NCI-H146 (cell line): ENCODE measurements around the gene KRTAP2-1.
"Not testable (repeated sequence)": the region's sequence is repeated elsewhere in the genome, so short reads cannot be mapped to it uniquely, and the experiment has no call there.

Experiments used
- DNase-seq: peaks from one replicate; lab custom pipeline; 2025; lab: John Stamatoyannopoulos, UW

Gene KRTAP2-1

DNA sequence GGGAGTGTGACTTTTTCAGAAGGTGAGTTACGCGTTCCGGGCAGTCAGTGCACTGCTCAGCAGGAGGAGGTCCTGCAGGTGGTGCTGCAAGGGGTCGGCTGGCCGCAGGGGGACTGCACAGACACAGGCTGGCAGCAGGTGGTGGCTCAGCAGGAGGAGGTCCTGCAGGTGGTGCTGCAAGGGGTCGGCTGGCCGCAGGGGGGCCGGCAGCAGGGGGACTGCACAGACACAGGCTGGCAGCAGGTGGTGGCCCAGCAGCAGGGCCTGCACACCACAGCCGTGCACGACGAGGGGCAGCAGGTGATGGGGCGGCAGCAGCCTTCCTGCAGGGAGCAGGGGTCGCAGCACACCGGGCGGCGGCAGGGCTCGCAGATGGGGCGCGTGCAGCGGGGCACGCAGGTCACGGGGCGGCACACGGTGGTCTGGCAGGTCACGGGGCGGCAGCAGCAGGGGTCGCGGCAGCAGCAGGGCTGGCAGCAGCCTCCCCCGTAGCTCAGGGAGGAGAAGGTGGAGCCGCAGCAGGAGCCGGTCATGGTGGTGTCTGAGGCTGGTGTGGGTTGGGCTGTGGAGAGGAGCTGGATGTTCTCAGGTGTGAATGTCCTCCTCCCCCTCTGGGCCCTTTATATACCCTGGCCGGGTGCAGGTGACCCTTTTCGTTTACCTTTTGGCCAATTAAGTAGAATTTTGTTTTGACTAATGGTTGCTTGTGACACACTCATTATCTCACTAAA is at the start of gene KRTAP2-1:
Gene KRTAP2-1, minus strand, starts transcription at position 582 of the 731 bp plus-strand sequence. Its CDS starts 49 bp downstream, at position 533.
- peak; percentile 47 for DNase-seq

GRCh38 chr17:41096055-41096454 is 48.9 kb upstream of the KRTAP2-1 start:
- no peak for DNase-seq

DNA sequence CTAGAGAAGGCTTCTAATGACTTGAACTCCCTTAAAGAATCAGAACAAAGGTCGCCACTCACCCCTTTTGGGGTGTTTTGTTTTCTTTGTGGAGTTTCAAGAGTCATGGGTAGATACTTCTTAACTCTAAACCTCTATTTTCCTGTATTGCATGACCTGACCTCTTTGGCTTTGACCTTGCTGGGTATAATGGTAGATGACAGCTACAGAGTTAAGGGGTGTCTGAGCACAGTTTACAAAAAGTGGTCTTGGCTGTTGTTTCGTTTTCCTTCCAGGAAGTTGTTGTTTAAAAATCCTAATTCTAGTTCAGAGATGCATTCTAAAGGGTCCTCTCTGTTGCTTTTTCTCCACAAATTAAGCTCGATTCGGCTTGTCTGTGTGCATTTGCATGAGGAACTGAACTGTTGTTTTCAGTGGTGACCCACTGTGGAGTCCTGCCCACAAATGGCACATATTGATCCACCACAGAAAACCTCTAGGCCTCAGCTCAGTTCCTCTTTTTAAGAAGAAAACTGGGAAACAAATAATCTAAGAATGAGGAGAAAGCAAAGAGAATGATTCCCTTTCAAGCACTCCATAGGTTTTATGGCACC is 41.7 kb upstream of the KRTAP2-1 start:
- DNase-seq, result not testable (repeated sequence)

GRCh38 chr17:41084100-41084856 is 37.2 kb upstream of the KRTAP2-1 start, which contains the start of gene KRTAP4-7:
Gene KRTAP4-7 (plus strand): TSS chr17:41084150. CDS start chr17:41084207, 57 bp downstream.
- not testable (repeated sequence) for DNase-seq

GRCh38 chr17:41083427-41083826 is 36.3 kb upstream of the KRTAP2-1 start:
- not testable (repeated sequence) for DNase-seq

DNA sequence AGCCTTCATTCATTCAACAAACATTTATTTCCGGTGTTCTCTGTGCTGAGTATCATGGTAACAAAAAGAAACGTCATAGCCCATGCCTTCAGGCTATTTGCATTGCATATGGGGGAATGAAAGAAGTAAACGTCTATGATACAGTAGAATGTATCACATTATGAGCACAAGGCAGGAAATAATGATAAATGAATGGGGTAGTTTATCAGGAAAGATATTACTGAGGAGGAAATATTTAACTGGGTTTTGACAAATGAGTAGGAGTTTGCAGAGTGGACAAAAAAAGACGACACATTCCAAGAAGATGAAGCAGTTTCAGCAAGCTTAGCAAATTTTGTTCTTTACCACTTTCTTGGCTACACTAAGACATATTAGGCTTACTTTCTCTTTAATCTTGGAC is 35.5 kb upstream of the KRTAP2-1 start:
- no peak for DNase-seq

GRCh38 chr17:41076788-41077187 is 29.7 kb upstream of the KRTAP2-1 start:
- no peak for DNase-seq

DNA sequence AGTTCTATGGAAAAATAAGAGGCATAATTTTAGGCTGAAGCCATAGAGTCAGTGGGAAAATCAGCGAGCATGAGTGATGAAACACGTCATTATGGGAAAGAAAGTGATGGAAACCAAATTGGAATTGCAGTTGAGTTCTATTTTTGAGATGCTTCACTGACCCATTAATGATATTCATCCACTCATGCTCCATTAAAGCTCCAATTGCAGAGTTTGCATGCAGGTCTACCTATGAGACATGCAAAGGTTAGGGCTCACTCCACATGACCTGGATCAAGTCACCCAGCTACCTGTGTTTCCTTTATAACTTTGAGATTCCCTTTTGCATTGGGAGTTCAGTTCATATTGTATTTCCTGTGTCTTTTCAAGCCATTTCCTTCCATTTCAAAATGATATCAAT is 26.6 kb upstream of the KRTAP2-1 start:
- no peak for DNase-seq

- peak; percentile 62 for DNase-seq
Measured at GRCh38 chr17:41071606-41072360, 24.7 kb upstream of the KRTAP2-1 start.

DNA sequence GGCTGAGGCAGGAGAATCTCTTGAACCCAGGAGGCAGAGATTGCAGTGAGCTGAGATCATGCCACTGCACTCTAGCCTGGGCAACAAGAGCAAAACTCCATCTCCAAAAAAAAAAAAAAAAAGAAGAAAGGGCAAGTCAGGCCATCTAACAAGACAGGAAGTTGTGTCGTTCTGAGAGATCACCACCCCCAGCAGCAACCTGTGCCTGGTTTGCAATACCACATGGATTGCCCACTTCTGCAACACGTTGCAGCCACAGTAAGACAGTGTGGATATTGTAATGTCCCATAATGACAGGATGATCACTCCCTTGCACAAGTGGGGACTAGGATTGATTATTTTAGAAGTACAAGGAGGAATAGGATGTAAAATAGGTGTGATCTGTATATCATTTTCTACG is 21.9 kb upstream of the KRTAP2-1 start:
- DNase-seq, result no peak

GRCh38 chr17:41067281-41067680 is 20.2 kb upstream of the KRTAP2-1 start:
- no peak for DNase-seq

- DNase-seq, result peak; percentile 41
Measured at GRCh38 chr17:41065829-41066624, 18.9 kb upstream of the KRTAP2-1 start, which contains the start of gene KRTAP2-4. Gene KRTAP2-4 (minus strand): TSS chr17:41065879. CDS start chr17:41065845, 34 bp downstream.

DNA sequence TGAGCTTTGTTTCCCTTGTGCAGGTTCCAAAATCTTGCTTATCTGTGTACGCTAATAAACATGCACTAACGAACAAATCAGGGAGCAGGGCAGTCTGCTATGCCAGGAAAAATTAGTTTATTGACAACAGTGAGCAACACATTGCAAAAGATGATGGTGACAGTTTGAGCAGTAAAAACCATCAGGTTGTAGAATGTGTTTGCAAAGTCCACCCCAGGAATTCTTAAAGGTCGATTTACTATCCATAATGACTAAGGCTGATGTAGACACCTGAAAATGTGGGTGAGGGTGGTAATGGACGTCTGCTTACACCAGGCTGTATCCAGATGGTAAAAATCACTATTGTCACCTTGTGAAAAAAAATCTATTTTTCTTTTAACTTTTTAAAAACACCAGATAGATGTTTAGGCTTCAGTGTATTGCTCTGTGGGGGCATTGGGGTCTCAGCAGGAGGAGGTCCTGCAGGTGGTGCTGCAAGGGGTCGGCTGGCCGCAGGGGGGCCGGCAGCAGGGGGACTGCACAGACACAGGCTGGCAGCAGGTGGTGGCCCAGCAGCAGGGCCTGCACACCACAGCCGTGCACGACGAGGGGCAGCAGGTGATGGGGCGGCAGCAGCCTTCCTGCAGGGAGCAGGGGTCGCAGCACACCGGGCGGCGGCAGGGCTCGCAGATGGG is 18.0 kb upstream of the KRTAP2-1 start:
- DNase-seq, result not testable (repeated sequence)

- DNase-seq, result no peak
Measured at GRCh38 chr17:41064301-41064700, 17.2 kb upstream of the KRTAP2-1 start.

DNA sequence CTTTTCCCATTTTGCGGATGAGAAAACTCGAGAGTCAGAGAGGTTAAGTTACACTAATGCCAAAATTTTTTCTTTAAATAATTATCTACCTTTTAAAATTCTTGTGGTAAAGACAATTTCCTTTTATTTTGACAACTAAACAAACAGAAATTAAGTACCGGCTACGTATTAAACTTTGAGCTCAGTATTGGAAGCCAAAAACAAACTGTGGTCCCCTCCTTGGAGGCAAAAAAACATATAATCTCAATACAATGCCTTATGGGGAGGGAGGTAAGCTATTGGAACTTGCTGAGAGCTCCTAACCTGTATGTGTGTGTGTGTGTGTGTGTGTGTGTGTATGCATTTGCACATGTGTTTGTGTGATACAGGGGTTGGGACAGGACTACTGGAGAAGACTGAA is 16.3 kb upstream of the KRTAP2-1 start:
- no peak for DNase-seq

DNA sequence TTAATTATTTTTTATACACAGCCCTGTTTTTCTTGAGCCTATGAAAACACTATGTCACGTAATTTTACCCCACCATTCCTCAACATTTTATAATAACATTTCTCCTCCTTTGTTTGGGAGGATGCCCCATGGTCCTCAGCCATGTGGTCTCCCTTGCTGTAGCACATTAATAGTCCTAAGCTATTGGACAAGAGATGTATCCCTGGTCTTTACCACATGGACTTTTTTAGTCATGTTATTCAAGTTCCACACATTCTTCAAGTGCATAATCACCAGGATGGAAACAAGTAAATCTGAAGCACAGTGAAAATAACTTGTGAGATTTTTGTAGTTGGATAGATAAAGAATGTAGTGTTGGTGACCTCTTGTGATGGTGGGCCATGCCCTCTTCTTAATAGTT is 14.8 kb upstream of the KRTAP2-1 start:
- DNase-seq, result no peak

GRCh38 chr17:41060052-41060604 is 13.0 kb upstream of the KRTAP2-1 start, which contains the start of gene KRTAP2-3:
Gene KRTAP2-3 (minus strand): TSS chr17:41060114. CDS start chr17:41060050, 64 bp downstream.
- DNase-seq, result peak; percentile 57

GRCh38 chr17:41059276-41060051 is 12.3 kb upstream of the KRTAP2-1 start:
- DNase-seq, result peak; percentile 87

DNA sequence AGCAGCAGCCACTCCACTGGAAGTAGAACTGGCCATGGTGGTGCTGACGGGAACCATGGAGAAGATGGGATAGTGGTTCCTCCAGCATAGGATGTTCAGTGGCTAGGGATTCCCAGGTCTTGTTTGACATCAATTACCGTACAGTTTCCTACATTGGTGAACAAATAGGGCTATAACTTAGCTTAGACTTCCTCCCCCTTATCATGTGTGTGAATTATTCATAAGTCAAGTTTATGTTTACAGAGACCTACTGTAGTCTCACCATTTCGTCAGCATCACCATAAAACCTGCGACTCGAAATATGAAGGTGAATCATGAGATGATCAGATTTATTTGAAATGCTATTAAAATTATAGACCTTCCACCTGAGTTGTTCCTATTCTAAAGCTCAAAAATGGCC is 11.6 kb upstream of the KRTAP2-1 start:
- DNase-seq, result peak; percentile 31
